ENCODE data around the gene ZNF761. TPM values are rescaled to one million over a fixed set of nuclear protein-coding genes. Genes with fewer than 3 reads are reported as not detected.

ZNF761 gene
- total and polyA plus RNA-seq, 2 of the 13 experiments (the other 11 are each of a cell fraction or from before 2014, with no cell fraction given) = 11.6 to 16.2 TPM

DNA sequence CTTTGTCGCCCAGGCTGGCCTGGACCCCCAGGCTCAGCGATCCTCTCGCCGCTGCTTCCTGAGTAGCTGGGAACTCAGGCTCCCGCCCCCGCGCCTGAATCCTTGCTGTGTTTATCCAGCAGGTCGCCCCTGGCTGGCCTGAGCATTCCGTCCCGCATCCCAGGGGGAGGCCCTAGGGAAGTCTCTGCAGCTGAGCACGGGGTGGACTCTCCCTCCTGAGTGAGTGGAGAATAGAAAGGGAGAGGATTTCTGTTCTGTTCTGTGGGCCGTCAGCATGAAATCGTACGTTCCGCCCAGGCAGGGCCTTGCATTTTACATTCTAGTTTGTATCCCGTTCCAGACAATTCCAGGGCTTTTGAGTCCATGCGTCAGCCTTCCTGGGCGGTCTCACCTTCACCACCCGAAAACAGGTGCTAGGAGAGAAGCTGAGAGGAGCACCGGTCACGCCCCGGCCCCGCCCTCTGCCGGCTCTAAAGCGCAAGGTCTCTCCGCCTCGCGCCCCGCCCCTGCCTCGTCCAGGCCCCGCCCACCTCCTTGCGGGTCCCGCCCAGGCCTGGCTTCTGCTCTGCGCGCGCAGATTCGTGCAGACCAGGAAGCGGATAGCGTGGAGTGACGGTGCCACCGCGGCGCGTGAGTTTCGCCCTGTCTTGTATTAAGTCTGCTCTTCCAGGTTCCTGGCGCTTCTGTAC, at the start of gene ZNF761 (continued):
- peak; percentile 55; the same call in 1 of the 3 replicates for TF ChIP-seq MXI1 (IDR thresholded peaks at IDR 0.05; ENCODE audit: borderline replicate concordance, low read depth, low read length)
- TF ChIP-seq, protein P1, sequence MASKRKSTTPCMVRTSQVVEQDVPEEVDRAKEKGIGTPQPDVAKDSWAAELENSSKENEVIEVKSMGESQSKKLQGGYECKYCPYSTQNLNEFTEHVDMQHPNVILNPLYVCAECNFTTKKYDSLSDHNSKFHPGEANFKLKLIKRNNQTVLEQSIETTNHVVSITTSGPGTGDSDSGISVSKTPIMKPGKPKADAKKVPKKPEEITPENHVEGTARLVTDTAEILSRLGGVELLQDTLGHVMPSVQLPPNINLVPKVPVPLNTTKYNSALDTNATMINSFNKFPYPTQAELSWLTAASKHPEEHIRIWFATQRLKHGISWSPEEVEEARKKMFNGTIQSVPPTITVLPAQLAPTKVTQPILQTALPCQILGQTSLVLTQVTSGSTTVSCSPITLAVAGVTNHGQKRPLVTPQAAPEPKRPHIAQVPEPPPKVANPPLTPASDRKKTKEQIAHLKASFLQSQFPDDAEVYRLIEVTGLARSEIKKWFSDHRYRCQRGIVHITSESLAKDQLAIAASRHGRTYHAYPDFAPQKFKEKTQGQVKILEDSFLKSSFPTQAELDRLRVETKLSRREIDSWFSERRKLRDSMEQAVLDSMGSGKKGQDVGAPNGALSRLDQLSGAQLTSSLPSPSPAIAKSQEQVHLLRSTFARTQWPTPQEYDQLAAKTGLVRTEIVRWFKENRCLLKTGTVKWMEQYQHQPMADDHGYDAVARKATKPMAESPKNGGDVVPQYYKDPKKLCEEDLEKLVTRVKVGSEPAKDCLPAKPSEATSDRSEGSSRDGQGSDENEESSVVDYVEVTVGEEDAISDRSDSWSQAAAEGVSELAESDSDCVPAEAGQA (IDR thresholded peaks at IDR 0.05; ENCODE audit: low read depth) = no peak
- TF ChIP-seq, protein P1 (CRISPR knock-in tag; IDR thresholded peaks at IDR 0.05; ENCODE audit: borderline replicate concordance) = no peak
- TF ChIP-seq TRIM24 (CRISPR knock-in tag; IDR thresholded peaks at IDR 0.05) = no peak
- peak; percentile 37; the same call in 1 of the 2 replicates for TF ChIP-seq ZNF749 (CRISPR knock-in tag; IDR thresholded peaks at IDR 0.05; ENCODE audit: borderline replicate concordance)
- TF ChIP-seq RBM39 (IDR thresholded peaks at IDR 0.05; ENCODE audit: low read depth, low read length, poor library complexity, severe bottlenecking) = peak; percentile 23
- peak; percentile 70 for TF ChIP-seq HNRNPLL (IDR thresholded peaks at IDR 0.05; ENCODE audit: low read depth, low read length, poor library complexity, severe bottlenecking)
- peak; percentile 41; the same call in 1 of the 2 replicates for TF ChIP-seq HIVEP1 (CRISPR knock-in tag; IDR thresholded peaks at IDR 0.05)
- peak; percentile 47; the same call in 1 of the 2 replicates for TF ChIP-seq ZNF350 (CRISPR knock-in tag; IDR thresholded peaks at IDR 0.05; ENCODE audit: borderline replicate concordance, low read depth)
- no peak for TF ChIP-seq TMF1 (CRISPR knock-in tag; IDR thresholded peaks at IDR 0.05; ENCODE audit: low read depth)
- TF ChIP-seq ZFP90 (CRISPR knock-in tag; IDR thresholded peaks at IDR 0.05; ENCODE audit: borderline replicate concordance) = peak; percentile 54
- TF ChIP-seq, protein P2, sequence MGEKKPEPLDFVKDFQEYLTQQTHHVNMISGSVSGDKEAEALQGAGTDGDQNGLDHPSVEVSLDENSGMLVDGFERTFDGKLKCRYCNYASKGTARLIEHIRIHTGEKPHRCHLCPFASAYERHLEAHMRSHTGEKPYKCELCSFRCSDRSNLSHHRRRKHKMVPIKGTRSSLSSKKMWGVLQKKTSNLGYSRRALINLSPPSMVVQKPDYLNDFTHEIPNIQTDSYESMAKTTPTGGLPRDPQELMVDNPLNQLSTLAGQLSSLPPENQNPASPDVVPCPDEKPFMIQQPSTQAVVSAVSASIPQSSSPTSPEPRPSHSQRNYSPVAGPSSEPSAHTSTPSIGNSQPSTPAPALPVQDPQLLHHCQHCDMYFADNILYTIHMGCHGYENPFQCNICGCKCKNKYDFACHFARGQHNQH (CRISPR knock-in tag; IDR thresholded peaks at IDR 0.05) = peak; percentile 38; the same call in 1 of the 2 replicates

All from HepG2 (cell line).